Pancreas (tissue), 10 donors: ENCODE results near the gene MEIOC. TPM values are rescaled to one million over a fixed set of nuclear protein-coding genes. Genes with fewer than 3 reads are reported as not detected.

Experiments
- ATAC-seq, 4 donors: fragments of 200-7000 bp; cut with Tn5 transposase; one replicate each; pipeline versions ENCODE4 v1.8.0 to v1.9.1; 2020; ENCODE audit warnings: mild to moderate bottlenecking in 4 of 4, moderate library complexity in 4 of 4
- DNase-seq, 6 donors: peaks; one replicate each; pipeline ENCODE4 v3.0.0-alpha.2; 2020
- FAIRE-seq: peaks from 2 replicates; lab custom pipeline; 2012; peaks lifted over from hg19 to GRCh38; lab: Jason Lieb, UNC
- H3K27ac ChIP-seq, 4 donors: fragments of 200-600 bp; sonication (generic); 1 replicate in 3 of 4; 2 replicates in 1 of 4; pipeline versions ENCODE4 v1.5.0 to v1.8.0; 2020
- H3K27me3 ChIP-seq, 4 donors: fragments of 200-600 bp; one replicate each; pipeline ENCODE4 v1.8.0; 2021
- H3K36me3 ChIP-seq, 3 donors: fragments of 200-600 bp; sonication (generic) in 1 of 3; one replicate each; pipeline versions ENCODE4 v1.5.0 to v1.8.0; 2020 to 2021
- H3K4me1 ChIP-seq, 3 donors: fragments of 200-600 bp; one replicate each; pipeline ENCODE4 v1.8.0; 2021
- H3K4me3 ChIP-seq, 4 donors: fragments of 200-600 bp; sonication (generic) in 2 of 4; one replicate each; pipeline versions ENCODE4 v1.5.0 to v1.8.0; 2020 to 2021
- H3K9me3 ChIP-seq, 4 donors: fragments of 200-600 bp; one replicate each; pipeline ENCODE4 v1.8.0; 2021
- CTCF ChIP-seq, 4 donors: fragments of 200-600 bp; sonication (generic) in 3 of 4; IDR thresholded peaks; one replicate each; pipeline versions ENCODE4 v1.5.0 to v1.8.0; 2021; ENCODE audit warnings: antibody characterized with exemption in 4 of 4
- WGBS, 2 donors: extraction: QIAGEN DNeasy Blood & Tissue Kit; methylation state at CpG; one replicate each; pipeline ENCODE4 v1.1.7; 2013; 5-methylcytosine and 5-hydroxymethylcytosine counted together
- intact Hi-C, 3 donors: fragments of 100-400 bp; cut with DNase I; formaldehyde crosslinking; loops; one replicate each; pipeline versions ENCODE4 v1.11.1 to v1.14.2; 2022
- polyA plus RNA-seq, 2 donors: library from polyadenylated mRNA; stranded (reverse); fragments of 200-250 nt; gene quantifications; one replicate each; pipeline ENCODE4 v1.2.3, GENCODE V29; 2013
- total RNA-seq, 6 donors: library from RNA; stranded (reverse); fragmentation: NEBNext Ultra II Directional in 4 of 6; extraction: Animal tissue kit (Norgen Biotek cat#: 25700) in 4 of 6; gene quantifications; one replicate each; pipeline versions ENCODE4 v1.2.1 to v1.2.4, GENCODE V29; 2021 to 2023
- donor health status: healthy with polysubstance abuse.
- donor health status: DM: no; HTN: no; CAD: no; lungs with moderate emphysema.
- donor health status: DM: no; HTN: no; CAD: no.
- donor health status: control.
- donor health status: control.
- donor health status: Bipolar disorder and iron deficiency.
- donor health status: DM: yes; HTN: yes; CAD: no.
- donor health status: DM: no; HTN: no; CAD: no.
- donor health status: DM: no; HTN: no; CAD: no.
- donor health status: DM: yes; HTN: yes; CAD: no.

Gene MEIOC
- total and polyA plus RNA-seq, 8 donors: not detected

GRCh38 chr17:44722254-44722653, 66.0 kb downstream of the MEIOC start:
- Histone ChIP-seq H3K36me3 (no peaks in the 10 kb centered on the region), H3K9me3 (no peaks in the 10 kb centered on the region), H3K4me1 (no peaks in the 10 kb centered on the region), H3K4me3 (no peak overlapping the region), H3K27me3 (no peaks in the 10 kb centered on the region), H3K27ac (no peak overlapping the region)
- ATAC-seq (no peak), FAIRE-seq (no peak), DNase-seq (no peak)
- WGBS, 2 donors: 75 to 81% methylated on average over 5 of the region's 5 CpGs
- TF ChIP-seq CTCF (IDR thresholded peaks at IDR 0.05): no peak
- intact Hi-C loops: no loop called here

Other genes starting within 250 kb of the MEIOC start
- gene GPATCH8, start 153.1 kb upstream of the MEIOC start, total RNA-seq: 10 to 100 TPM; 13.2 to 23.2 (median 14.5) TPM
- gene GPATCH8, start 153.1 kb upstream of the MEIOC start, polyA plus RNA-seq: 10 to 100 TPM in 1 of 2 donors, 1 to 10 TPM in 1; 9.8 to 10.5 TPM
- 1 to 10 TPM in 3 of 6 donors, under 1 TPM in 3; 0.57 to 3.6 (median 1.3) TPM for gene FZD2, start 99.0 kb upstream of the MEIOC start, total RNA-seq
- under 1 TPM; 0.16 to 0.91 TPM for gene FZD2, start 99.0 kb upstream of the MEIOC start, polyA plus RNA-seq
- gene CCDC43, start 33.3 kb downstream of the MEIOC start, total RNA-seq: 1 to 10 TPM; 6.7 to 9.9 (median 9.5) TPM
- gene CCDC43, start 33.3 kb downstream of the MEIOC start, polyA plus RNA-seq: 1 to 10 TPM; 6.9 to 8.6 TPM
- 1 to 10 TPM; 1.0 to 5.0 (median 2.3) TPM for gene DBF4B, start 52.2 kb downstream of the MEIOC start, total RNA-seq
- 1 to 10 TPM; 3.3 to 5.5 TPM for gene DBF4B, start 52.2 kb downstream of the MEIOC start, polyA plus RNA-seq
- gene ADAM11, start 102.5 kb downstream of the MEIOC start, total RNA-seq: under 1 TPM; 0.03 to 0.23 (median 0.15) TPM
- gene ADAM11, start 102.5 kb downstream of the MEIOC start, polyA plus RNA-seq: under 1 TPM; 0.34 to 0.40 TPM
- gene GJC1, start 173.8 kb downstream of the MEIOC start, total RNA-seq: 1 to 10 TPM in 4 of 6 donors, under 1 TPM in 2; 0.58 to 3.1 (median 1.1) TPM
- gene GJC1, start 173.8 kb downstream of the MEIOC start, polyA plus RNA-seq: 1 to 10 TPM in 1 of 2 donors, under 1 TPM in 1; 0.84 to 2.0 TPM
- gene HIGD1B, start 191.4 kb downstream of the MEIOC start, total RNA-seq: 1 to 10 TPM in 2 of 6 donors, under 1 TPM in 3, not detected in 1; 0.35 to 2.2 (median 0.87) TPM
- gene HIGD1B, start 191.4 kb downstream of the MEIOC start, polyA plus RNA-seq: 10 to 100 TPM in 1 of 2 donors, 1 to 10 TPM in 1; 1.4 to 14.6 TPM
- gene EFTUD2, start 243.0 kb downstream of the MEIOC start, total RNA-seq: 10 to 100 TPM; 26.3 to 42.7 (median 38.8) TPM
- 10 to 100 TPM; 18.8 to 25.8 TPM for gene EFTUD2, start 243.0 kb downstream of the MEIOC start, polyA plus RNA-seq